ENCODE data around the gene ANP32D.
"Not testable (repeated sequence)": the region's sequence is repeated elsewhere in the genome, so short reads cannot be mapped to it uniquely, and the experiment has no call there.

ANP32D gene

GRCh38 chr12:48506836-48507235, 34.5 kb downstream of the ANP32D start:
- not testable (repeated sequence) for DNase-seq (ENCODE audit: low spot score)

- DNase-seq (ENCODE audit: low spot score) = no peak
These were observed 36.6 kb downstream of the ANP32D start for GRCh38 chr12:48508987-48509386.

- DNase-seq (ENCODE audit: low spot score) = no peak
These were observed 37.8 kb downstream of the ANP32D start for GRCh38 chr12:48510111-48510510.

- DNase-seq (ENCODE audit: low spot score) = no peak
These were observed 40.5 kb downstream of the ANP32D start for GRCh38 chr12:48512855-48513254.

- no peak for DNase-seq (ENCODE audit: low spot score)
These were observed 42.4 kb downstream of the ANP32D start for GRCh38 chr12:48514728-48515127.

GRCh38 chr12:48520381-48520780, 48.0 kb downstream of the ANP32D start:
- DNase-seq (ENCODE audit: low spot score) = not testable (repeated sequence)
